DMS114 treated with DMSO at 0.1 percent for 48 hours (cell line): ENCODE results near the gene KRT71.

Experiments
- DNase-seq: peaks from one replicate; lab custom pipeline; 2025; ENCODE audit not compliant: unreplicated experiment; lab: John Stamatoyannopoulos, UW

KRT71 gene

GRCh38 chr12:52539821-52540173, 13.1 kb downstream of the KRT71 start:
- DNase-seq: no peak

- DNase-seq: no peak
Measured at GRCh38 chr12:52539083-52539820, 13.7 kb downstream of the KRT71 start.

- no peak for DNase-seq
Measured at GRCh38 chr12:52537101-52537500, 15.8 kb downstream of the KRT71 start.

GRCh38 chr12:52535574-52535973, 17.4 kb downstream of the KRT71 start:
- no peak for DNase-seq

- DNase-seq: no peak
Measured at GRCh38 chr12:52534482-52534881, 18.5 kb downstream of the KRT71 start.

GRCh38 chr12:52533686-52534470, 19.1 kb downstream of the KRT71 start:
- no peak for DNase-seq

GRCh38 chr12:52532636-52533035, 20.3 kb downstream of the KRT71 start:
- DNase-seq: no peak

- DNase-seq: no peak
Measured at GRCh38 chr12:52531566-52532300, 21.2 kb downstream of the KRT71 start.

GRCh38 chr12:52530905-52531304, 22.0 kb downstream of the KRT71 start:
- no peak for DNase-seq

- DNase-seq: no peak
Measured at GRCh38 chr12:52530366-52530765, 22.6 kb downstream of the KRT71 start.

- no peak for DNase-seq
Measured at GRCh38 chr12:52529846-52530245, 23.1 kb downstream of the KRT71 start.

- DNase-seq: no peak
Measured at GRCh38 chr12:52529417-52529816, 23.5 kb downstream of the KRT71 start.

GRCh38 chr12:52528641-52529143, 24.3 kb downstream of the KRT71 start:
- no peak for DNase-seq

GRCh38 chr12:52527121-52527800, 25.7 kb downstream of the KRT71 start:
- DNase-seq: no peak

GRCh38 chr12:52526511-52526951, 26.4 kb downstream of the KRT71 start:
- no peak for DNase-seq

GRCh38 chr12:52525661-52526499, 27.1 kb downstream of the KRT71 start:
- no peak for DNase-seq

GRCh38 chr12:52524898-52525591, 27.9 kb downstream of the KRT71 start:
- DNase-seq: no peak

- no peak for DNase-seq
Measured at GRCh38 chr12:52524241-52524897, 28.6 kb downstream of the KRT71 start.

- DNase-seq: no peak
Measured at GRCh38 chr12:52523824-52524223, 29.1 kb downstream of the KRT71 start.
